HCT116 (cell line): ENCODE data around the gene MYH14. TPM values are rescaled to one million over a fixed set of nuclear protein-coding genes. Genes with fewer than 3 reads are reported as not detected.

Source experiments
- ATAC-seq: fragments of 200-7000 bp; cut with Tn5 transposase; 2 replicates; pipeline ENCODE4 v1.9.1; 2020; ENCODE audit warnings: mild to moderate bottlenecking, moderate library complexity
- BruUV-seq: library from RNA; stranded (reverse); fragments of 400-500 nt; replicated peaks from 2 replicates; lab custom pipeline; 2021; lab: Mats Ljungman, UMichigan
- CTCF ChIA-PET: fragments of 300-600 bp; sonication (Branson Sonifier 250); formaldehyde crosslinking; loops from one replicate; lab custom pipeline; 2021; ENCODE audit warnings: antibody characterized with exemption; lab: Charles Lee
- POLR2A ChIA-PET: fragments of 300-600, 350-600 bp; sonication (Branson Sonifier 250); formaldehyde crosslinking; loops from one replicate; lab custom pipeline; 2021; ENCODE audit warnings: antibody characterized with exemption; lab: Charles Lee
- RAD21 ChIA-PET, 2 experiments: fragments of 300-600 bp; sonication (Branson Sonifier 250); formaldehyde crosslinking; loops; one replicate each; lab custom pipeline; 2023; ENCODE audit warnings: low total read pairs in 2 of 2; ENCODE audit not compliant: uncharacterized antibody in 2 of 2, unreplicated experiment in 2 of 2, low non-redundant PET in 1 of 2; lab: Charles Lee
- DNase-seq: peaks from one replicate; pipeline ENCODE4 v3.0.0-alpha.2; 2010; ENCODE audit warnings: low read depth, low spot score
- H2AFZ ChIP-seq: fragments of 200-600 bp; shearing (Covaris generic), sonication (generic); 2 replicates; pipeline ENCODE4 v1.6.1; 2017; ENCODE audit warnings: low read depth, mixed run types, mixed read lengths, antibody characterized with exemption, low read length; ENCODE audit not compliant: poor library complexity, severe bottlenecking
- H3K27ac ChIP-seq: 2 replicates; pipeline ENCODE4 v1.5.1; 2012; ENCODE audit warnings: low read depth, low read length
- H3K27me3 ChIP-seq: fragments of 200-600 bp; sonication (generic); 2 replicates; pipeline ENCODE4 v1.6.1; 2016; ENCODE audit warnings: mixed run types, low read length, mixed read lengths; ENCODE audit not compliant: insufficient read depth
- H3K36me3 ChIP-seq, 2 experiments: fragments of 200-500 bp in 1 of 2; fragments of 200-600 bp in 1 of 2; sonication (Bioruptor generic) in 1 of 2; sonication (generic) in 1 of 2; 2 replicates each; pipeline versions ENCODE4 v1.5.1 to v1.6.1; 2014 to 2016; ENCODE audit warnings: low read length in 2 of 2, inconsistent platforms in 1 of 2, mixed read lengths in 1 of 2, mixed run types in 1 of 2; ENCODE audit not compliant: insufficient read depth in 2 of 2, control insufficient read depth in 1 of 2
- H3K4me1 ChIP-seq, 2 experiments: fragments of 200-600 bp in 1 of 2; sonication (generic) in 1 of 2; 2 replicates each; pipeline versions ENCODE4 v1.5.1 to v1.6.1; 2012 to 2017; ENCODE audit warnings: low read length in 2 of 2, inconsistent platforms in 1 of 2, mild to moderate bottlenecking in 1 of 2, mixed read lengths in 1 of 2, mixed run types in 1 of 2, moderate library complexity in 1 of 2; ENCODE audit not compliant: insufficient read depth in 2 of 2, control insufficient read depth in 1 of 2
- H3K4me2 ChIP-seq: fragments of 200-600 bp; sonication (generic); 2 replicates; pipeline ENCODE4 v1.6.1; 2017; ENCODE audit warnings: mixed run types, low read length, mixed read lengths
- H3K4me3 ChIP-seq, 2 experiments: fragments of 200-600 bp in 1 of 2; sonication (generic) in 1 of 2; replicated peaks in 1 of 2; 2 replicates each; pipeline ENCODE4 v1.5.1; 2011 to 2016; ENCODE audit warnings: low read length in 2 of 2, control low read depth in 1 of 2, low read depth in 1 of 2, mild to moderate bottlenecking in 1 of 2, mixed read lengths in 1 of 2, mixed run types in 1 of 2
- H3K79me2 ChIP-seq: fragments of 200-600 bp; sonication (generic); 2 replicates; pipeline ENCODE4 v1.6.1; 2017; ENCODE audit warnings: mild to moderate bottlenecking, mixed run types, low read length, moderate library complexity, mixed read lengths; ENCODE audit not compliant: insufficient read depth
- H3K9ac ChIP-seq: fragments of 200-600 bp; sonication (generic); 2 replicates; pipeline ENCODE4 v1.6.1; 2016; ENCODE audit warnings: low read length, mixed read lengths
- H3K9me2 ChIP-seq: fragments of 200-600 bp; sonication (generic), shearing (Covaris generic); 2 replicates; pipeline ENCODE4 v1.6.1; 2017; ENCODE audit warnings: mixed run types, mild to moderate bottlenecking, moderate library complexity; ENCODE audit not compliant: insufficient read depth
- H3K9me3 ChIP-seq, 2 experiments: fragments of 200-500 bp in 1 of 2; fragments of 200-600 bp in 1 of 2; sonication (Bioruptor generic) in 1 of 2; sonication (generic) in 1 of 2; 2 replicates each; pipeline ENCODE4 v1.6.1; 2014 to 2017; ENCODE audit warnings: low read length in 2 of 2, mixed read lengths in 2 of 2, inconsistent platforms in 1 of 2, low read depth in 1 of 2, mild to moderate bottlenecking in 1 of 2, mixed run types in 1 of 2, moderate library complexity in 1 of 2; ENCODE audit not compliant: control insufficient read depth in 1 of 2, insufficient read depth in 1 of 2
- H4K20me1 ChIP-seq: fragments of 200-600 bp; sonication (generic), shearing (Covaris generic); 2 replicates; pipeline ENCODE4 v1.6.1; 2017; ENCODE audit warnings: mixed run types, mild to moderate bottlenecking, moderate library complexity; ENCODE audit not compliant: insufficient read depth
- EGR1 ChIP-seq: IDR thresholded peaks from 2 replicates; pipeline ENCODE4 v1.6.1; 2012; ENCODE audit warnings: low read depth
- EZH2 ChIP-seq: fragments of 200-600 bp; sonication (generic); IDR thresholded peaks from 2 replicates; pipeline ENCODE4 v1.6.1; 2017; ENCODE audit warnings: antibody characterized with exemption, mixed run types
- FOSL1 ChIP-seq: IDR thresholded peaks from 2 replicates; pipeline ENCODE4 v1.6.1; 2012; ENCODE audit warnings: low read depth
- JUND ChIP-seq: IDR thresholded peaks from 2 replicates; pipeline ENCODE4 v1.6.1; 2012
- POLR2AphosphoS5 ChIP-seq: IDR thresholded peaks from 2 replicates; pipeline ENCODE4 v1.6.1; 2011; ENCODE audit warnings: mild to moderate bottlenecking, low read depth, low read length, moderate library complexity
- RAD21 ChIP-seq: IDR thresholded peaks from 2 replicates; pipeline ENCODE4 v1.6.1; 2012; ENCODE audit warnings: low read depth, mild to moderate bottlenecking
- SP1 ChIP-seq: IDR thresholded peaks from 2 replicates; pipeline ENCODE4 v1.6.1; 2012; ENCODE audit warnings: low read depth
- TCF7L2 ChIP-seq: IDR thresholded peaks from 2 replicates; pipeline ENCODE4 v1.7.0; 2011; ENCODE audit warnings: borderline replicate concordance, inconsistent platforms; ENCODE audit not compliant: insufficient read depth, insufficient read length; ENCODE audit errors: extremely low read depth
- YY1 ChIP-seq: IDR thresholded peaks from 2 replicates; pipeline ENCODE4 v1.6.1; 2011; ENCODE audit warnings: low read length, low read depth, moderate library complexity, mild to moderate bottlenecking; ENCODE audit not compliant: insufficient replicate concordance; ENCODE audit errors: extremely low read depth
- ZNF274 ChIP-seq: fragments of 200-500 bp; sonication (Bioruptor generic); IDR thresholded peaks from 2 replicates; pipeline ENCODE4 v1.6.1; 2014; ENCODE audit warnings: mild to moderate bottlenecking, low read depth, low read length, inconsistent platforms
- intact Hi-C: fragments of 100-400 bp; cut with micrococcal nuclease; formaldehyde crosslinking; loops from 2 replicates; pipeline ENCODE4 v1.10.0; 2022
- total RNA-seq: library from RNA; stranded (reverse); gene quantifications from one replicate; pipeline ENCODE4 v1.2.1, GENCODE V29; 2021; ENCODE audit not compliant: unreplicated experiment
- TF ChIP-seq, protein P1 (sequence below), 3 experiments: fragments of 200-600 bp in 1 of 3; sonication (generic) in 1 of 3; IDR thresholded peaks in 2 of 3; conservative IDR thresholded peaks in 1 of 3; 2 replicates each; pipeline ENCODE4 v1.5.1; 2012 to 2017; ENCODE audit warnings: low read depth in 2 of 3, low read length in 2 of 3, antibody characterized with exemption in 1 of 3, borderline replicate concordance in 1 of 3, control low read depth in 1 of 3, mild to moderate bottlenecking in 1 of 3, mixed read lengths in 1 of 3, mixed run types in 1 of 3, moderate library complexity in 1 of 3; ENCODE audit not compliant: insufficient read depth in 1 of 3
- TF ChIP-seq, protein P2 (sequence below): IDR thresholded peaks from 2 replicates; pipeline ENCODE4 v1.6.1; 2012; ENCODE audit warnings: low read depth
- TF ChIP-seq, protein P3 (sequence below): IDR thresholded peaks from 2 replicates; pipeline ENCODE4 v1.6.1; 2011; ENCODE audit warnings: mild to moderate bottlenecking, low read length, moderate library complexity; ENCODE audit not compliant: insufficient replicate concordance; ENCODE audit errors: extremely low read depth
- TF ChIP-seq, protein P4 (sequence below): IDR thresholded peaks from 2 replicates; pipeline ENCODE4 v1.6.1; 2012

The MYH14 gene
- total RNA-seq, 1 experiment from 2014 or later, result 60.1 TPM

DNA sequence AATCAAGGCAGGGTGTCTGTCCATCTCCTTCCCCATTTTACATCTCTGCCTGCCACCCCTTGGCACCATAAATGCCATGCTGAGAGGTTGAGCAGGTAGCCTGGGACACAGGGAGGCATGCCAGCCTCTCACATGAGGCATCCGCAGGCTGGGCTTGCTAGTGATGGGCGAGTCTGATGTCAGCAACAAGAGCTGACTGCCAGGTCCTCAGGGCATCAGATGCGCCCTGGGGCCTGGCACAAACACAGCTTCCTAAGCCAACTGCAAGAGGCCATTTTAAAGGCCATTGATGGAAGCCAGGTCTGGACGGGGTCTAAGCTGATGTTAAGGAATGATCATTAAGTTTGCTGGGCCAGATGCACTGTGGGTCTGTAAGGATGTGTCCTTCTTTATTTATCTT lies 34.6 kb downstream of the MYH14 start (continued):
- TF ChIP-seq, protein P1, sequence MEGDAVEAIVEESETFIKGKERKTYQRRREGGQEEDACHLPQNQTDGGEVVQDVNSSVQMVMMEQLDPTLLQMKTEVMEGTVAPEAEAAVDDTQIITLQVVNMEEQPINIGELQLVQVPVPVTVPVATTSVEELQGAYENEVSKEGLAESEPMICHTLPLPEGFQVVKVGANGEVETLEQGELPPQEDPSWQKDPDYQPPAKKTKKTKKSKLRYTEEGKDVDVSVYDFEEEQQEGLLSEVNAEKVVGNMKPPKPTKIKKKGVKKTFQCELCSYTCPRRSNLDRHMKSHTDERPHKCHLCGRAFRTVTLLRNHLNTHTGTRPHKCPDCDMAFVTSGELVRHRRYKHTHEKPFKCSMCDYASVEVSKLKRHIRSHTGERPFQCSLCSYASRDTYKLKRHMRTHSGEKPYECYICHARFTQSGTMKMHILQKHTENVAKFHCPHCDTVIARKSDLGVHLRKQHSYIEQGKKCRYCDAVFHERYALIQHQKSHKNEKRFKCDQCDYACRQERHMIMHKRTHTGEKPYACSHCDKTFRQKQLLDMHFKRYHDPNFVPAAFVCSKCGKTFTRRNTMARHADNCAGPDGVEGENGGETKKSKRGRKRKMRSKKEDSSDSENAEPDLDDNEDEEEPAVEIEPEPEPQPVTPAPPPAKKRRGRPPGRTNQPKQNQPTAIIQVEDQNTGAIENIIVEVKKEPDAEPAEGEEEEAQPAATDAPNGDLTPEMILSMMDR (IDR thresholded peaks at IDR 0.05 in 2 of 3, conservative IDR thresholded peaks at IDR 0.05 in 1 of 3; ENCODE audit: borderline replicate concordance in 1 of 3, insufficient read depth in 1 of 3, low read depth in 2 of 3, low read length in 2 of 3), result no peak
- TF ChIP-seq SP1, result no peak
- TF ChIP-seq, protein P2, sequence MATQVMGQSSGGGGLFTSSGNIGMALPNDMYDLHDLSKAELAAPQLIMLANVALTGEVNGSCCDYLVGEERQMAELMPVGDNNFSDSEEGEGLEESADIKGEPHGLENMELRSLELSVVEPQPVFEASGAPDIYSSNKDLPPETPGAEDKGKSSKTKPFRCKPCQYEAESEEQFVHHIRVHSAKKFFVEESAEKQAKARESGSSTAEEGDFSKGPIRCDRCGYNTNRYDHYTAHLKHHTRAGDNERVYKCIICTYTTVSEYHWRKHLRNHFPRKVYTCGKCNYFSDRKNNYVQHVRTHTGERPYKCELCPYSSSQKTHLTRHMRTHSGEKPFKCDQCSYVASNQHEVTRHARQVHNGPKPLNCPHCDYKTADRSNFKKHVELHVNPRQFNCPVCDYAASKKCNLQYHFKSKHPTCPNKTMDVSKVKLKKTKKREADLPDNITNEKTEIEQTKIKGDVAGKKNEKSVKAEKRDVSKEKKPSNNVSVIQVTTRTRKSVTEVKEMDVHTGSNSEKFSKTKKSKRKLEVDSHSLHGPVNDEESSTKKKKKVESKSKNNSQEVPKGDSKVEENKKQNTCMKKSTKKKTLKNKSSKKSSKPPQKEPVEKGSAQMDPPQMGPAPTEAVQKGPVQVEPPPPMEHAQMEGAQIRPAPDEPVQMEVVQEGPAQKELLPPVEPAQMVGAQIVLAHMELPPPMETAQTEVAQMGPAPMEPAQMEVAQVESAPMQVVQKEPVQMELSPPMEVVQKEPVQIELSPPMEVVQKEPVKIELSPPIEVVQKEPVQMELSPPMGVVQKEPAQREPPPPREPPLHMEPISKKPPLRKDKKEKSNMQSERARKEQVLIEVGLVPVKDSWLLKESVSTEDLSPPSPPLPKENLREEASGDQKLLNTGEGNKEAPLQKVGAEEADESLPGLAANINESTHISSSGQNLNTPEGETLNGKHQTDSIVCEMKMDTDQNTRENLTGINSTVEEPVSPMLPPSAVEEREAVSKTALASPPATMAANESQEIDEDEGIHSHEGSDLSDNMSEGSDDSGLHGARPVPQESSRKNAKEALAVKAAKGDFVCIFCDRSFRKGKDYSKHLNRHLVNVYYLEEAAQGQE, result no peak
- no peak for TF ChIP-seq FOSL1
- TF ChIP-seq EGR1, result no peak
- no peak for TF ChIP-seq JUND
- TF ChIP-seq, all 23 proteins: peak for 0

DNA sequence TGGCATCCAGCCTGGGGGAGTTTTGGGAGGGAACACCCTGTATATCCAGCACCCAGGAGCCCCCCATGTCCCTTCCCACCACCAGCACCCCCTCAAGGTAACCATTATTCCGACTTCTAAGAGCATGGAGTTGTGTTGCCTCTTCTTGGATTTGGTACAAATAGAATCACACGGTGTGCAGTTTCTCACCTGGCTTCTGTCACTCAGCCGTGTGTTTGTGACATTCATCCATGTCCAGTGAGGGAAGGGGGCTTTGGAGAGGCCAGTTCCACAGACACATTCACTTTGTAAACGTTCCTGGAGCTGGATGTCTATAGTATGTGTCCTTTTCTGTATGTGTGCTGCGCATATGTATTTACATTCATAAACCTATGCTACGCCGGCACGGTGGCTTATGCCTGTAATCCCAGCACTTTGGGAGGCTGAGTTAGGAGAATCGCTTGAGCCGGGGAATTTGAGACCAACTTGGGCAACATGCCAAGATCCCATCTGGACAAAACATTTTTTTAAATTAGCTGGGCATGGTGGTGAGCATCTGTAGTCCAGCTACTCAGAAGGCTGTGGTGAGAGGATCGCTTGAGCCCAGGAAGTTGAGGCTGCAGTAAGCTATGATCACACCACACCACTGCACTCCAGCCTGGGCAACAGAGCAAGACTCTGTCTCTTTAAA lies 36.6 kb downstream of the MYH14 start:
- no peak overlapping the region for H3K4me3 ChIP-seq
- POLR2A ChIA-PET, result no interaction called here
- H3K79me2 ChIP-seq, result no peaks in the 10 kb centered on the region
- RAD21 ChIA-PET, result no interaction called here
- no peak overlapping the region for H3K9ac ChIP-seq
- no peaks in the 10 kb centered on the region for H4K20me1 ChIP-seq
- CTCF ChIA-PET, result interaction anchor here (0.8 kb wide), 1 partner anchor 12 kb away, joined by 3 read pairs; no protein-coding TSS in a partner anchor
- H3K9me2 ChIP-seq, result no peaks in the 10 kb centered on the region
- ATAC-seq (no peak), DNase-seq (no peak)
- no TSS peak for BruUV-seq
- no peak overlapping the region for H3K4me2 ChIP-seq
- H3K9me3 ChIP-seq, result no peaks in the 10 kb centered on the region
- intact Hi-C loops, result no loop called here
- no peaks in the 10 kb centered on the region for H3K27me3 ChIP-seq
- no peaks in the 10 kb centered on the region; a peak in 1 of 4 replicates for H3K36me3 ChIP-seq
- H3K4me1 ChIP-seq, result peaks cover 14 to 33% of the 10 kb centered on the region in 2 experiments
- H3K27ac ChIP-seq, result no peak overlapping the region
- no peak overlapping the region for H2AFZ ChIP-seq
- TF ChIP-seq RAD21 (no peak), POLR2AphosphoS5 (no peak), SP1 (no peak), FOSL1 (no peak), ZNF274 (no peak), TCF7L2 (no peak), YY1 (no peak), EZH2 (no peak)
- TF ChIP-seq, protein P3, sequence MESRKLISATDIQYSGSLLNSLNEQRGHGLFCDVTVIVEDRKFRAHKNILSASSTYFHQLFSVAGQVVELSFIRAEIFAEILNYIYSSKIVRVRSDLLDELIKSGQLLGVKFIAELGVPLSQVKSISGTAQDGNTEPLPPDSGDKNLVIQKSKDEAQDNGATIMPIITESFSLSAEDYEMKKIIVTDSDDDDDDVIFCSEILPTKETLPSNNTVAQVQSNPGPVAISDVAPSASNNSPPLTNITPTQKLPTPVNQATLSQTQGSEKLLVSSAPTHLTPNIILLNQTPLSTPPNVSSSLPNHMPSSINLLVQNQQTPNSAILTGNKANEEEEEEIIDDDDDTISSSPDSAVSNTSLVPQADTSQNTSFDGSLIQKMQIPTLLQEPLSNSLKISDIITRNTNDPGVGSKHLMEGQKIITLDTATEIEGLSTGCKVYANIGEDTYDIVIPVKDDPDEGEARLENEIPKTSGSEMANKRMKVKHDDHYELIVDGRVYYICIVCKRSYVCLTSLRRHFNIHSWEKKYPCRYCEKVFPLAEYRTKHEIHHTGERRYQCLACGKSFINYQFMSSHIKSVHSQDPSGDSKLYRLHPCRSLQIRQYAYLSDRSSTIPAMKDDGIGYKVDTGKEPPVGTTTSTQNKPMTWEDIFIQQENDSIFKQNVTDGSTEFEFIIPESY, result no peak
- TF ChIP-seq, protein P4, sequence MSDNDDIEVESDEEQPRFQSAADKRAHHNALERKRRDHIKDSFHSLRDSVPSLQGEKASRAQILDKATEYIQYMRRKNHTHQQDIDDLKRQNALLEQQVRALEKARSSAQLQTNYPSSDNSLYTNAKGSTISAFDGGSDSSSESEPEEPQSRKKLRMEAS, result no peak
